Measurements from ENCODE around the gene DNMT3L.
"Not testable (repeated sequence)": the region's sequence is repeated elsewhere in the genome, so short reads cannot be mapped to it uniquely, and the experiment has no call there.

Gene DNMT3L

DNA sequence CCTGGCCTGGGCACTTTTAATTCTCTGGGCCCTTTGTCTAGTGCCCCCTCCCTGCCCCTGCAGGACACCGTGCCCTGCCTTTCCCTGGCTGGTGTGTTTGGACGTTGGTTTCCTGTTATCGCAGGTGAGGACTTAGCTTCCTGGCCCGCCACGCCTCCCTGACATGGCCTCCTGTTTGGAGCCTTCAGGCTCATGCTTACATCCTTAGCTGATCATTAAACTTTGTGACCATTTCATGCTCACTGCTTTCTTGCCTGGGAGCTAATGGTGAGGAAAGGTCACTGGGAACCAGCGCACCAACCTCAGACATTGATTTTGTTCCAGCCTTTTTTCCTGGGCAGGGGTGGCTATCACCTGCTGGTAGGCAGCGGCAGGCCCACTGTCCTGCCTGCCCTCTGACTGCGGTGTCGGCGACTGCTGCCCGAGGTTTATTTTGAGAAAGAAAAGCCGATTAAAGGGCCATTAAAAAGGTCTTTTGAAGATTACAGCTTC, 41.8 kb upstream of the DNMT3L start:
- no peak for DNase-seq
- Histone ChIP-seq H3K36me3 (ENCODE audit: control insufficient read depth in 4 of 4, insufficient read depth in 4 of 4, low read length in 3 of 4) (peaks cover 2 to 30% (median 19%) of the 10 kb centered on the region in 4 experiments), H3K4me3 (ENCODE audit: control insufficient read depth in 1 of 7, extremely low read depth in 1 of 7, insufficient read depth in 4 of 7, low read depth in 2 of 7, low read length in 6 of 7) (no peak overlapping the region), H3K9me3 (ENCODE audit: control extremely low read depth in 1 of 5, control insufficient read depth in 4 of 5, insufficient read depth in 2 of 5, low read depth in 1 of 5, low read length in 4 of 5) (no peaks in the 10 kb centered on the region), H3K4me1 (ENCODE audit: control extremely low read depth in 1 of 4, control insufficient read depth in 4 of 4, insufficient read depth in 4 of 4, low read length in 3 of 4) (peaks cover under 1 to 47% (median 41%) of the 10 kb centered on the region in 4 experiments), H3K27ac (ENCODE audit: insufficient read depth in 1 of 2, low read depth in 1 of 2, low read length in 2 of 2, poor library complexity in 1 of 2, severe bottlenecking in 2 of 2) (no peak overlapping the region), H3K27me3 (replicated peaks in 2 of 5; ENCODE audit: control insufficient read depth in 4 of 5, insufficient read depth in 5 of 5, low read length in 4 of 5) (no peaks in the 10 kb centered on the region)
- ChIA-PET CTCF (interaction anchor here (1.2 to 1.4 kb wide), 3 partner anchors 15 to 28 kb away, joined by 3 read pairs; no protein-coding TSS in a partner anchor), POLR2A (no interaction called here)
- 74% methylated on average over 12 of the region's 12 CpGs for WGBS (ENCODE audit: insufficient coverage)

GRCh38 chr21:44302573-44303401, 41.1 kb upstream of the DNMT3L start:
- H3K9me3 ChIP-seq (ENCODE audit: control extremely low read depth in 1 of 5, control insufficient read depth in 4 of 5, insufficient read depth in 2 of 5, low read depth in 1 of 5, low read length in 4 of 5); H3K27ac ChIP-seq (ENCODE audit: insufficient read depth in 1 of 2, low read depth in 1 of 2, low read length in 2 of 2, poor library complexity in 1 of 2, severe bottlenecking in 2 of 2); DNase-seq; POLR2A ChIA-PET; H3K27me3 ChIP-seq (replicated peaks in 2 of 5; ENCODE audit: control insufficient read depth in 4 of 5, insufficient read depth in 5 of 5, low read length in 4 of 5): not testable (repeated sequence)
- peaks cover 7 to 53% (median 46%) of the 10 kb centered on the region in 4 experiments for H3K4me1 ChIP-seq (ENCODE audit: control extremely low read depth in 1 of 4, control insufficient read depth in 4 of 4, insufficient read depth in 4 of 4, low read length in 3 of 4)
- CTCF ChIA-PET, result interaction anchor here (0.8 to 1.4 kb wide), 3 partner anchors 16 to 177 kb away, joined by 3 to 4 read pairs (median 3); no protein-coding TSS in a partner anchor
- peak overlapping the region in 1 of 7 experiments; percentile 7 for H3K4me3 ChIP-seq (ENCODE audit: control insufficient read depth in 1 of 7, extremely low read depth in 1 of 7, insufficient read depth in 4 of 7, low read depth in 2 of 7, low read length in 6 of 7)
- H3K36me3 ChIP-seq (ENCODE audit: control insufficient read depth in 4 of 4, insufficient read depth in 4 of 4, low read length in 3 of 4), result peaks cover 2 to 25% (median 15%) of the 10 kb centered on the region in 4 experiments
- 83% methylated on average over 13 of the region's 23 CpGs for WGBS (ENCODE audit: insufficient coverage)

DNA sequence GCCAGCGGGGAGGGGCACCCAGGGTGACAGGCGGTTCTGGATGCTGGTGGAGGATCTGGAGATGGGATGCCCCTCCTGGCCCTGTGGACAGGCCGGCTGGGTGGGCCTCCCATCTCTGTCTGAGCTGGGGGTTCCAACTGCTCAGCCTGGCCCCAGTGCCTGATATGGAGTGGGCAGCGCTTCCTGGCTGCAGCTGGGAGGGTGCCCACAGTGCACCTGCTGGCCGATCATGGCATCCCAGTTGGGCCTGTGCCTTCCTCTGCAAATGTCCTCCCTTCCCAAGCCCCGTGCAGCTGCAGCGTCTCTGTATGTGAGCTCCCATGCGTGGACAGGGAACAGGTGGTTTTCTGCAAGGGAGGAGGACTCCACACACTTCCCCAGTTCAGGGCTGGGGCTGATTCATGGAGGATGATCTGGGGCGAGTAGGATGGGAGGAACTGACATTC, 40.3 kb upstream of the DNMT3L start:
- Histone ChIP-seq H3K27ac (ENCODE audit: insufficient read depth in 1 of 2, low read depth in 1 of 2, low read length in 2 of 2, poor library complexity in 1 of 2, severe bottlenecking in 2 of 2) (no peak overlapping the region), H3K36me3 (ENCODE audit: control insufficient read depth in 4 of 4, insufficient read depth in 4 of 4, low read length in 3 of 4) (peaks cover 2 to 17% (median 8%) of the 10 kb centered on the region in 4 experiments), H3K4me1 (ENCODE audit: control extremely low read depth in 1 of 4, control insufficient read depth in 4 of 4, insufficient read depth in 4 of 4, low read length in 3 of 4) (peaks cover 7 to 59% (median 51%) of the 10 kb centered on the region in 4 experiments), H3K4me3 (ENCODE audit: control insufficient read depth in 1 of 7, extremely low read depth in 1 of 7, insufficient read depth in 4 of 7, low read depth in 2 of 7, low read length in 6 of 7) (peak overlapping the region in 1 of 7 experiments; percentile 7), H3K9me3 (ENCODE audit: control extremely low read depth in 1 of 5, control insufficient read depth in 4 of 5, insufficient read depth in 2 of 5, low read depth in 1 of 5, low read length in 4 of 5) (no peaks in the 10 kb centered on the region), H3K27me3 (replicated peaks in 2 of 5; ENCODE audit: control insufficient read depth in 4 of 5, insufficient read depth in 5 of 5, low read length in 4 of 5) (no peaks in the 10 kb centered on the region)
- ChIA-PET POLR2A (no interaction called here), CTCF (interaction anchor here (0.8 kb wide), 1 partner anchor 178 kb away, joined by 4 read pairs; no protein-coding TSS in a partner anchor)
- 89% methylated on average over 4 of the region's 9 CpGs for WGBS (ENCODE audit: insufficient coverage)
- no peak for DNase-seq

- Histone ChIP-seq H3K27ac (ENCODE audit: insufficient read depth in 1 of 2, low read depth in 1 of 2, low read length in 2 of 2, poor library complexity in 1 of 2, severe bottlenecking in 2 of 2) (peak overlapping the region in 1 of 2 experiments; percentile 74), H3K27me3 (replicated peaks in 2 of 5; ENCODE audit: control insufficient read depth in 4 of 5, insufficient read depth in 5 of 5, low read length in 4 of 5) (no peaks in the 10 kb centered on the region)
- WGBS (ENCODE audit: insufficient coverage), result 81% methylated on average over 13 of the region's 13 CpGs
These were observed 39.4 kb upstream of the DNMT3L start for GRCh38 chr21:44301141-44301540.

GRCh38 chr21:44300262-44300959, 38.7 kb upstream of the DNMT3L start:
- peak overlapping the region; percentile 60 to 84 (median 75) for H3K4me3 ChIP-seq (ENCODE audit: control insufficient read depth in 1 of 7, extremely low read depth in 1 of 7, insufficient read depth in 4 of 7, low read depth in 2 of 7, low read length in 6 of 7)
- ChIA-PET CTCF (no interaction called here), POLR2A (no interaction called here)
- DNase-seq, result peak; percentile 34 to 61 (median 43)
- 0% methylated on average over 37 of the region's 67 CpGs for WGBS (ENCODE audit: insufficient coverage)
- H3K36me3 ChIP-seq (ENCODE audit: control insufficient read depth in 4 of 4, insufficient read depth in 4 of 4, low read length in 3 of 4), result peaks cover 0 to 5% (median under 1%) of the 10 kb centered on the region in 4 experiments
- H3K27ac ChIP-seq (ENCODE audit: insufficient read depth in 1 of 2, low read depth in 1 of 2, low read length in 2 of 2, poor library complexity in 1 of 2, severe bottlenecking in 2 of 2), result peak overlapping the region in 1 of 2 experiments; percentile 74
- peaks cover 7 to 68% (median 58%) of the 10 kb centered on the region in 4 experiments for H3K4me1 ChIP-seq (ENCODE audit: control extremely low read depth in 1 of 4, control insufficient read depth in 4 of 4, insufficient read depth in 4 of 4, low read length in 3 of 4)
- H3K27me3 ChIP-seq (replicated peaks in 2 of 5; ENCODE audit: control insufficient read depth in 4 of 5, insufficient read depth in 5 of 5, low read length in 4 of 5), result no peaks in the 10 kb centered on the region
- no peaks in the 10 kb centered on the region for H3K9me3 ChIP-seq (ENCODE audit: control extremely low read depth in 1 of 5, control insufficient read depth in 4 of 5, insufficient read depth in 2 of 5, low read depth in 1 of 5, low read length in 4 of 5)

More at GRCh38 chr21:44301141-44301540, 39.4 kb upstream of the DNMT3L start:
- H3K4me3 ChIP-seq (ENCODE audit: control insufficient read depth in 1 of 7, extremely low read depth in 1 of 7, insufficient read depth in 4 of 7, low read depth in 2 of 7, low read length in 6 of 7), result peak overlapping the region in 6 of 7 experiments; percentile 60 to 84 (median 76)
- CTCF ChIA-PET, result no interaction called here
- peaks cover 0 to 8% (median 3%) of the 10 kb centered on the region in 4 experiments for H3K36me3 ChIP-seq (ENCODE audit: control insufficient read depth in 4 of 4, insufficient read depth in 4 of 4, low read length in 3 of 4)
- peak in 1 of 3 donors; percentile 28 for DNase-seq
- POLR2A ChIA-PET, result no interaction called here
- H3K4me1 ChIP-seq (ENCODE audit: control extremely low read depth in 1 of 4, control insufficient read depth in 4 of 4, insufficient read depth in 4 of 4, low read length in 3 of 4), result peaks cover 7 to 64% (median 53%) of the 10 kb centered on the region in 4 experiments
- H3K9me3 ChIP-seq (ENCODE audit: control extremely low read depth in 1 of 5, control insufficient read depth in 4 of 5, insufficient read depth in 2 of 5, low read depth in 1 of 5, low read length in 4 of 5), result no peaks in the 10 kb centered on the region

- peaks cover 0 to 3% (median 0%) of the 10 kb centered on the region in 4 experiments for H3K36me3 ChIP-seq (ENCODE audit: control insufficient read depth in 4 of 4, insufficient read depth in 4 of 4, low read length in 3 of 4)
- ChIA-PET POLR2A (no interaction called here), CTCF (interaction anchor here (2.3 kb wide), 1 partner anchor 13 kb away, joined by 10 read pairs; no protein-coding TSS in a partner anchor)
- peaks cover 7 to 70% (median 61%) of the 10 kb centered on the region in 4 experiments for H3K4me1 ChIP-seq (ENCODE audit: control extremely low read depth in 1 of 4, control insufficient read depth in 4 of 4, insufficient read depth in 4 of 4, low read length in 3 of 4)
- peak within 1 kb of the TSS; percentile 60 to 84 (median 77) for H3K4me3 ChIP-seq (ENCODE audit: control insufficient read depth in 1 of 7, extremely low read depth in 1 of 7, insufficient read depth in 4 of 7, low read depth in 2 of 7, low read length in 6 of 7)
- DNase-seq, result peak; percentile 63 to 85 (median 77)
- H3K27me3 ChIP-seq (replicated peaks in 2 of 5; ENCODE audit: control insufficient read depth in 4 of 5, insufficient read depth in 5 of 5, low read length in 4 of 5), result no peaks in the 10 kb centered on the region
- whole genome bisulfite sequencing (ENCODE audit: insufficient coverage), result 0% methylated on average over 78 of the region's 94 CpGs
- H3K27ac ChIP-seq (ENCODE audit: insufficient read depth in 1 of 2, low read depth in 1 of 2, low read length in 2 of 2, poor library complexity in 1 of 2, severe bottlenecking in 2 of 2), result peak within 1 kb of the TSS in 1 of 2 experiments; percentile 74
- H3K9me3 ChIP-seq (ENCODE audit: control extremely low read depth in 1 of 5, control insufficient read depth in 4 of 5, insufficient read depth in 2 of 5, low read depth in 1 of 5, low read length in 4 of 5), result no peaks in the 10 kb centered on the region
These were observed 38.0 kb upstream of the DNMT3L start, which contains the start of gene PFKL for GRCh38 chr21:44299458-44300261. Gene PFKL, plus strand, starts transcription at chr21:44300053. Its CDS starts 53 bp downstream, at chr21:44300106.
